Measurements from ENCODE around the gene ZNF419.

The ZNF419 gene

GRCh38 chr19:57537953-57538547, 50.5 kb downstream of the ZNF419 start:
- no peak for DNase-seq (ENCODE audit: low spot score)

All from NAMALWA (cell line).